Omental fat pad (tissue), 4 donors: ENCODE data around the gene TRIM51. TPM values are rescaled to one million over a fixed set of nuclear protein-coding genes. Genes with fewer than 3 reads are reported as not detected.
"Not testable (repeated sequence)": the region's sequence is repeated elsewhere in the genome, so short reads cannot be mapped to it uniquely, and the experiment has no call there.

ENCODE experiments used
- ATAC-seq: fragments of 150-250 bp; one replicate; pipeline ENCODE4 v1.9.1; 2016; ENCODE audit warnings: mild to moderate bottlenecking, moderate library complexity; ENCODE audit not compliant: low FRiP score
- DNase-seq: peaks from one replicate; pipeline ENCODE4 v3.0.0-alpha.2; 2019; ENCODE audit warnings: low spot score
- total RNA-seq, 4 donors: library from RNA; depleted of rRNA; stranded (reverse); fragments of >200 nt; gene quantifications; one replicate each; pipeline ENCODE4 v1.1.0, GENCODE V29; 2016
- TF ChIP-seq, protein P1 (sequence below), 3 donors: fragments of 450-650 bp; IDR thresholded peaks; one replicate each; pipeline ENCODE4 v1.5.1; 2016 to 2017; ENCODE audit warnings: antibody characterized with exemption in 3 of 3, mild to moderate bottlenecking in 3 of 3, moderate library complexity in 2 of 3

Gene TRIM51, protein sequence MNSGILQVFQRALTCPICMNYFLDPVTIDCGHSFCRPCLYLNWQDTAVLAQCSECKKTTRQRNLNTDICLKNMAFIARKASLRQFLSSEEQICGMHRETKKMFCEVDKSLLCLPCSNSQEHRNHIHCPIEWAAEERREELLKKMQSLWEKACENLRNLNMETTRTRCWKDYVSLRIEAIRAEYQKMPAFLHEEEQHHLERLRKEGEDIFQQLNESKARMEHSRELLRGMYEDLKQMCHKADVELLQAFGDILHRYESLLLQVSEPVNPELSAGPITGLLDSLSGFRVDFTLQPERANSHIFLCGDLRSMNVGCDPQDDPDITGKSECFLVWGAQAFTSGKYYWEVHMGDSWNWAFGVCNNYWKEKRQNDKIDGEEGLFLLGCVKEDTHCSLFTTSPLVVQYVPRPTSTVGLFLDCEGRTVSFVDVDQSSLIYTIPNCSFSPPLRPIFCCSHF
- total RNA-seq, result not detected

- not testable (repeated sequence) for DNase-seq, ATAC-seq
Observed at GRCh38 chr11:55882997-55883396, at the start of gene TRIM51. TRIM51 (plus strand) TSS chr11:55883297; CDS start chr11:55885429, 2,132 bp downstream.

GRCh38 chr11:55838452-55838851 is 44.6 kb upstream of the TRIM51 start, which contains the start of gene OR5D16:
OR5D16 (plus strand) TSS chr11:55838752; CDS start chr11:55838752, 0 bp downstream.
- TF ChIP-seq, protein P1, sequence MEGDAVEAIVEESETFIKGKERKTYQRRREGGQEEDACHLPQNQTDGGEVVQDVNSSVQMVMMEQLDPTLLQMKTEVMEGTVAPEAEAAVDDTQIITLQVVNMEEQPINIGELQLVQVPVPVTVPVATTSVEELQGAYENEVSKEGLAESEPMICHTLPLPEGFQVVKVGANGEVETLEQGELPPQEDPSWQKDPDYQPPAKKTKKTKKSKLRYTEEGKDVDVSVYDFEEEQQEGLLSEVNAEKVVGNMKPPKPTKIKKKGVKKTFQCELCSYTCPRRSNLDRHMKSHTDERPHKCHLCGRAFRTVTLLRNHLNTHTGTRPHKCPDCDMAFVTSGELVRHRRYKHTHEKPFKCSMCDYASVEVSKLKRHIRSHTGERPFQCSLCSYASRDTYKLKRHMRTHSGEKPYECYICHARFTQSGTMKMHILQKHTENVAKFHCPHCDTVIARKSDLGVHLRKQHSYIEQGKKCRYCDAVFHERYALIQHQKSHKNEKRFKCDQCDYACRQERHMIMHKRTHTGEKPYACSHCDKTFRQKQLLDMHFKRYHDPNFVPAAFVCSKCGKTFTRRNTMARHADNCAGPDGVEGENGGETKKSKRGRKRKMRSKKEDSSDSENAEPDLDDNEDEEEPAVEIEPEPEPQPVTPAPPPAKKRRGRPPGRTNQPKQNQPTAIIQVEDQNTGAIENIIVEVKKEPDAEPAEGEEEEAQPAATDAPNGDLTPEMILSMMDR (IDR thresholded peaks at IDR 0.05), result no peak
- ATAC-seq (no peak), DNase-seq (no peak)

DNA sequence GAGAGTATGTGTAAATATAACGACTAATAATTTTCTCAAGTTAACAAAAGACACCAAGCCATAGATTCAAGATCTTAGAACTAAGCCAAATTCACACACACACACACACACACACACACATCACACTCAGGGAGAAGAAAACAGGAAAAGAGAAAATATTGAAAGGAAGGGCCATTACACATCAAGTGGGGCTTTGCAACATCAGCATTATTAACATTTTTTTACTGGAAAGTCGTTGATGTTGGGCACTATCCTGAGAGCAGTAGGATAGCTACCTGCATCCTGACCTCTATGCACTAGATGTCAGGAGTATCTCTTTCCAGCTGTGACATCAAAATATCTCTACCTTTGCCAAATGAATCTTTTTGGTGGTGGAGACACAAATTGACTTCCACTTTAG is 35.6 kb upstream of the TRIM51 start:
- TF ChIP-seq, protein P1 (IDR thresholded peaks at IDR 0.05), result no peak
- no peak for ATAC-seq
- no peak for DNase-seq

DNA sequence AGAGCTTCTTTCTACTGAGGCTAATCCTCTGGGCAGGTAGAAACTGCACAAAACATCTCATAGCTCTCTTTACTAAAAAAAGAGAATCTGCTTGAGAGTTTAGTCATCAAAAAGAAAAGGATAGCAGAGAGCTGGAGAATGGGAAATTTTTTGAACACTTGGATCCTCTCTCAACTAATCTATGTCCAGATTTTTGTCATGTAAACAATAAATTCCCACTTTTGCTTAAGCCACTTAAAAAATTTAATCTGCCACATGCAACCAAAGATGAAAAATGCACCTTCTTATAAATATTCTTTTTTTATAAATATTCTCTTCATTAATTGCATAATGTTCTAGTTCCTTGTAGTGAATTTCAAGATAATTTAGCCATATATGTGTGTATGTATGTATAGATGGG is 34.1 kb upstream of the TRIM51 start:
- DNase-seq (no peak), ATAC-seq (no peak)
- TF ChIP-seq, protein P1 (IDR thresholded peaks at IDR 0.05), result no peak

DNA sequence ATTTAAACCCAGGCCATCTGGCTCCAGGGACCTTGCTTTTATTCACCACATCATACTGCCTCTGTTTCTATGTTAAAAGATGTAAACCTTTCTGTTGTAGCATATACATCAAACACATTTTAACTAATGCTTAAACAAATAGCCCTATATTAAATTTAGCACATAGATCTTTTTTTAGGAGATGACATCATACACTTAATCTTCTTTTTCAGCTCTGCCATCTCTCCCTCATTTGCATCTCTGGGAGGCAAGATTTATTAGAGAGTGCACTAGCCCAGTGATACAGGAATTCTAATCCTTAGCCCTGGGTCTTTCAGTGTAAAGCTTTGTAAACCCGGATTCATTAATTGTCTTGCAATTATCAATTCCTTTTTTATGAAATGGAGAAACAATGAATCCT is 31.0 kb upstream of the TRIM51 start:
- ATAC-seq, result no peak
- DNase-seq, result no peak
- TF ChIP-seq, protein P1 (IDR thresholded peaks at IDR 0.05), result no peak

GRCh38 chr11:55854704-55855103 is 28.4 kb upstream of the TRIM51 start:
- TF ChIP-seq, protein P1 (IDR thresholded peaks at IDR 0.05), result no peak
- no peak for DNase-seq
- ATAC-seq, result no peak

DNA sequence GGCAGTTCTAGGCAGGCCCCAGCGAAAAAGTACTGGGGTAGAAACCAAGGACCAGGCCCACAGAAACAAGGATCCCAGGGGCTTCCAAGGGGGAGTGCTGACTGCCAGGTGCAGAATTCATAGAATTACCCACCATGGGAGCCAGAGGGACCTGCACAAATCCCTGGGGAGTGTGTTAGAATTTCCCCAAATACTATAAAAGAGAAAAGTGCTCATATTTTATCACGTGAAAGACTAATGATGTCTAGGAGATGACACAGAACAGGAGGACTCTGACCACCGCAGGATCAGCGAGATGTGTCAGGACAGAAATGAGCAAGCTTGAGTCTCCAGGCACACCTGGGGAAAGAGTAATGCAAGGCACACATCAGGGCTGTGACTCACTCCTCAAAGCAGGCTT is 15.7 kb upstream of the TRIM51 start:
- not testable (repeated sequence) for DNase-seq

GRCh38 chr11:55872731-55873130 is 10.4 kb upstream of the TRIM51 start:
- ATAC-seq, result not testable (repeated sequence)

More for the DNA sequence above, 15.7 kb upstream of the TRIM51 start:
- ATAC-seq, result not testable (repeated sequence)

GRCh38 chr11:55873146-55873545 is 10.0 kb upstream of the TRIM51 start:
- ATAC-seq, DNase-seq: not testable (repeated sequence)

More at GRCh38 chr11:55872731-55873130, 10.4 kb upstream of the TRIM51 start:
- DNase-seq, result not testable (repeated sequence)

GRCh38 chr11:55884995-55885394 is 1.9 kb downstream of the TRIM51 start:
- not testable (repeated sequence) for ATAC-seq, DNase-seq

DNA sequence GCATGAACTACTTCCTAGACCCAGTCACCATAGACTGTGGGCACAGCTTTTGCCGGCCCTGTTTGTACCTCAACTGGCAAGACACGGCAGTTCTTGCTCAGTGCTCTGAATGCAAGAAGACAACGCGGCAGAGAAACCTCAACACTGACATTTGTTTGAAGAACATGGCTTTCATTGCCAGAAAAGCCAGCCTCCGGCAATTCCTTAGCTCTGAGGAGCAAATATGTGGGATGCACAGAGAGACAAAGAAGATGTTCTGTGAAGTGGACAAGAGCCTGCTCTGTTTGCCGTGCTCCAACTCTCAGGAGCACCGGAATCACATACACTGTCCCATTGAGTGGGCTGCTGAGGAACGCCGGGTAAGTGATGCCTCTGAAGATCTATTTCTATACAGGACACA is 2.4 kb downstream of the TRIM51 start:
- DNase-seq, ATAC-seq: not testable (repeated sequence)
